GM12891 (cell line): ENCODE measurements around the gene ZNF747.

Experiments
- POLR2A ChIP-seq: IDR thresholded peaks from 2 replicates; pipeline ENCODE4 v1.6.1; 2011; ENCODE audit warnings: low read depth, low read length, control low read depth
- SPI1 ChIP-seq: IDR thresholded peaks from 2 replicates; pipeline ENCODE4 v1.6.1; 2011; ENCODE audit warnings: low read depth, low read length, control low read depth
- TAF1 ChIP-seq: IDR thresholded peaks from 2 replicates; pipeline ENCODE4 v1.6.1; 2011; ENCODE audit warnings: low read depth, low read length, control low read depth

DNA sequence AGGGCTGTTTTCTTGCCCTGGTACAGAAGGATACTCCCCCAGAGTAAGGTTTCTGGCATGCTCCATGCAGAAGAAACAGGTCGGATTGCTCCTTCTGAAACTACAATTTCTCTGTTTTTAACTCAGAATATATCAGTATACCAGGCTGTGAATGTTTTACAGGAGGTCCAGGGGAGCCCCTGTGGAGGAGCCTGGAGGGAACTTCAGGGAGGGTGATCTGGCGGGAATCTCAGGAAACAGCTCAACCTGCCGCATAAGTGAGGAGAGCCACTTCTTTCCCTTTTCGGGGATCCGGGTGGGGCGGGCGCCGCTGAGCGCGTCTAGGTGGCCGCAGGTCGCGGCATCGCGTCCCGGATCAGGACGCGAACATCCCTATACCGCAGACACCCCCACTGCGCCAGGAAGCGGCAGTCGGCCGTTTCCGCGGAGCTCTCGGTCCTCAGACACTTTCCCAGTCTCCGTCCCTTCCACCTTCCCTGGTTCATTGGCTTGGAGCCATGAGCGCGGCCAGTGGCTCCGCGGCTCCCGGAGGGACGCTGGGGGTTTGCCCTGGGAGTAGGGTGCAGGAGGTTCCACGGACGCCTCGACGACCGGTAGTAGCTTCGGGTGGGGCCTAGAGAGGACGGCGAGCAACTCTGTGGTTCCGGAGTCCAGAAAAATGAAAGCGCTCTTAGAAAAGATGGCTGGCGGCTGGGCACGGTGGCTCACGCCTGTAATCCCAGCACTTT lies 26.6 kb upstream of the ZNF747 start:
- TF ChIP-seq POLR2A (0 out of 2 replicates have a peak, but pooled peaks have one; percentile 13), TAF1 (peak; percentile 17), SPI1 (no peak)
